Karpas-422 (cell line): Measurements from ENCODE around the gene TBPL2. TPM values are rescaled to one million over a fixed set of nuclear protein-coding genes. Genes with fewer than 3 reads are reported as not detected.

Source experiments
- DNase-seq: peaks from one replicate; pipeline ENCODE4 v3.0.0-alpha.2; 2015
- H2AFZ ChIP-seq: fragments of 200-600 bp; sonication (generic); 2 replicates; pipeline ENCODE4 v1.6.1; 2014; ENCODE audit warnings: antibody characterized with exemption, low read length, mixed read lengths
- H3K27ac ChIP-seq: fragments of 200-600 bp; sonication (generic); 2 replicates; pipeline ENCODE4 v1.5.1; 2014; ENCODE audit warnings: mild to moderate bottlenecking, low read length, moderate library complexity
- H3K27me3 ChIP-seq: fragments of 200-600 bp; sonication (generic); 2 replicates; pipeline ENCODE4 v1.6.1; 2014; ENCODE audit warnings: low read length, mixed read lengths
- H3K36me3 ChIP-seq: fragments of 200-600 bp; sonication (generic); 2 replicates; pipeline ENCODE4 v1.6.1; 2014; ENCODE audit warnings: low read length, mixed read lengths; ENCODE audit not compliant: insufficient read depth
- H3K4me1 ChIP-seq: fragments of 200-600 bp; sonication (generic); 2 replicates; pipeline ENCODE4 v1.6.1; 2014; ENCODE audit warnings: mild to moderate bottlenecking, low read length, mixed read lengths
- H3K4me2 ChIP-seq: fragments of 200-600 bp; sonication (generic); 2 replicates; pipeline ENCODE4 v1.6.1; 2014; ENCODE audit warnings: low read length, low read depth, mild to moderate bottlenecking; ENCODE audit not compliant: poor library complexity, severe bottlenecking
- H3K4me3 ChIP-seq: fragments of 200-600 bp; sonication (generic); 2 replicates; pipeline ENCODE4 v1.5.1; 2014; ENCODE audit warnings: mild to moderate bottlenecking, antibody characterized with exemption, low read length, mixed read lengths
- H3K79me2 ChIP-seq: fragments of 200-600 bp; sonication (generic); 2 replicates; pipeline ENCODE4 v1.6.1; 2014; ENCODE audit warnings: mild to moderate bottlenecking, low read length, mixed read lengths
- H3K9ac ChIP-seq: fragments of 200-600 bp; sonication (generic); 2 replicates; pipeline ENCODE4 v1.6.0; 2014; ENCODE audit warnings: low read length
- H3K9me2 ChIP-seq: fragments of 200-600 bp; sonication (generic), shearing (Covaris generic); replicated peaks from 2 replicates; pipeline ENCODE4 v1.6.0; 2014; ENCODE audit warnings: mild to moderate bottlenecking, low read length, moderate library complexity; ENCODE audit not compliant: insufficient read depth
- H3K9me3 ChIP-seq: fragments of 300-700, 200-600 bp; sonication (generic); 2 replicates; pipeline ENCODE4 v1.6.1; 2014; ENCODE audit warnings: low read length, mixed read lengths
- H4K20me1 ChIP-seq: fragments of 200-600 bp; sonication (generic); 2 replicates; pipeline ENCODE4 v1.6.1; 2014; ENCODE audit warnings: mild to moderate bottlenecking, antibody characterized with exemption, low read length, low read depth; ENCODE audit not compliant: insufficient read depth
- total RNA-seq: library from RNA; depleted of rRNA; stranded (reverse); fragments of >200 nt; shearing (Covaris generic); gene quantifications from 2 replicates; pipeline ENCODE4 v1.2.3, GENCODE V29; 2014; ENCODE audit warnings: low replicate concordance

The TBPL2 gene
- total RNA-seq, 1 experiment from 2014 or later: not detected

- Histone ChIP-seq H3K9me3 (no peaks in the 10 kb centered on the region), H3K4me1 (peaks cover 12% of the 10 kb centered on the region), H3K4me2 (no peak overlapping the region), H3K9me2 (no peaks in the 10 kb centered on the region), H3K9ac (no peak overlapping the region), H3K79me2 (no peaks in the 10 kb centered on the region), H3K27ac (no peak overlapping the region), H2AFZ (no peak overlapping the region), H3K4me3 (no peak overlapping the region), H4K20me1 (0 out of 2 replicates have a peak, but pooled peaks cover 3% of the 10 kb centered on the region), H3K36me3 (no peaks in the 10 kb centered on the region), H3K27me3 (no peaks in the 10 kb centered on the region)
- DNase-seq: no peak
Observed at GRCh38 chr14:55450539-55450938, 10.1 kb upstream of the TBPL2 start.

- Histone ChIP-seq H4K20me1 (0 out of 2 replicates have a peak, but pooled peaks cover 3% of the 10 kb centered on the region), H2AFZ (no peak overlapping the region), H3K9me2 (no peaks in the 10 kb centered on the region), H3K4me2 (no peak overlapping the region), H3K9me3 (no peaks in the 10 kb centered on the region), H3K9ac (no peak overlapping the region), H3K4me3 (no peak overlapping the region), H3K36me3 (no peaks in the 10 kb centered on the region), H3K27me3 (no peaks in the 10 kb centered on the region), H3K27ac (no peak overlapping the region), H3K79me2 (no peaks in the 10 kb centered on the region), H3K4me1 (peaks cover 12% of the 10 kb centered on the region)
- no peak for DNase-seq
Observed at GRCh38 chr14:55450124-55450523, 9.7 kb upstream of the TBPL2 start.

GRCh38 chr14:55449116-55449515 is 8.7 kb upstream of the TBPL2 start:
- H3K27me3 ChIP-seq: no peaks in the 10 kb centered on the region
- H3K4me1 ChIP-seq: peaks cover 12% of the 10 kb centered on the region
- H3K36me3 ChIP-seq: no peaks in the 10 kb centered on the region
- no peak overlapping the region for H3K4me2 ChIP-seq
- no peak overlapping the region for H3K27ac ChIP-seq
- no peak overlapping the region for H2AFZ ChIP-seq
- H3K9ac ChIP-seq: no peak overlapping the region
- no peaks in the 10 kb centered on the region for H3K79me2 ChIP-seq
- no peaks in the 10 kb centered on the region for H3K9me3 ChIP-seq
- 0 out of 2 replicates have a peak, but pooled peaks cover 3% of the 10 kb centered on the region for H4K20me1 ChIP-seq
- DNase-seq: no peak
- no peaks in the 10 kb centered on the region for H3K9me2 ChIP-seq
- H3K4me3 ChIP-seq: no peak overlapping the region

GRCh38 chr14:55448141-55448614 is 7.8 kb upstream of the TBPL2 start:
- Histone ChIP-seq H3K4me3 (no peak overlapping the region), H4K20me1 (0 out of 2 replicates have a peak, but pooled peaks cover 3% of the 10 kb centered on the region), H3K4me2 (no peak overlapping the region), H3K9ac (no peak overlapping the region), H3K27ac (no peak overlapping the region), H3K79me2 (no peaks in the 10 kb centered on the region), H3K36me3 (no peaks in the 10 kb centered on the region), H3K9me2 (no peaks in the 10 kb centered on the region), H3K4me1 (peaks cover 12% of the 10 kb centered on the region), H3K27me3 (no peaks in the 10 kb centered on the region), H2AFZ (no peak overlapping the region), H3K9me3 (no peaks in the 10 kb centered on the region)
- no peak for DNase-seq

- Histone ChIP-seq H3K27ac (no peak overlapping the region), H3K4me2 (no peak overlapping the region), H3K79me2 (no peaks in the 10 kb centered on the region), H3K4me3 (no peak overlapping the region), H3K36me3 (no peaks in the 10 kb centered on the region), H3K9me3 (no peaks in the 10 kb centered on the region), H3K27me3 (no peaks in the 10 kb centered on the region), H4K20me1 (0 out of 2 replicates have a peak, but pooled peaks cover 3% of the 10 kb centered on the region), H3K9ac (no peak overlapping the region), H3K4me1 (peaks cover 12% of the 10 kb centered on the region), H3K9me2 (no peaks in the 10 kb centered on the region), H2AFZ (no peak overlapping the region)
- DNase-seq: no peak
Observed at GRCh38 chr14:55446833-55447232, 6.4 kb upstream of the TBPL2 start.

GRCh38 chr14:55446127-55446736 is 5.8 kb upstream of the TBPL2 start:
- no peaks in the 10 kb centered on the region for H3K9me3 ChIP-seq
- no peak overlapping the region for H3K4me2 ChIP-seq
- H3K4me3 ChIP-seq: no peak overlapping the region
- no peaks in the 10 kb centered on the region for H3K36me3 ChIP-seq
- no peak overlapping the region for H2AFZ ChIP-seq
- peaks cover 10% of the 10 kb centered on the region for H3K4me1 ChIP-seq
- H3K9ac ChIP-seq: no peak overlapping the region
- DNase-seq: peak; percentile 92
- no peak overlapping the region for H3K27ac ChIP-seq
- no peaks in the 10 kb centered on the region for H3K79me2 ChIP-seq
- H4K20me1 ChIP-seq: 0 out of 2 replicates have a peak, but pooled peaks cover 3% of the 10 kb centered on the region
- H3K27me3 ChIP-seq: no peaks in the 10 kb centered on the region
- no peaks in the 10 kb centered on the region for H3K9me2 ChIP-seq

GRCh38 chr14:55441286-55441685 is 870 bp upstream of the TBPL2 start:
- Histone ChIP-seq H3K27ac (no peak overlapping the region), H4K20me1 (no peaks in the 10 kb centered on the region), H3K4me2 (no peak overlapping the region), H3K9ac (no peak overlapping the region), H3K36me3 (no peaks in the 10 kb centered on the region), H3K9me3 (no peaks in the 10 kb centered on the region), H3K4me3 (no peak overlapping the region), H3K79me2 (no peaks in the 10 kb centered on the region), H3K9me2 (no peaks in the 10 kb centered on the region), H3K27me3 (no peaks in the 10 kb centered on the region), H3K4me1 (no peaks in the 10 kb centered on the region), H2AFZ (no peak overlapping the region)
- DNase-seq: no peak

- H3K9me2 ChIP-seq: no peaks in the 10 kb centered on the region
- no peak overlapping the region for H3K4me3 ChIP-seq
- H3K36me3 ChIP-seq: no peaks in the 10 kb centered on the region
- no peaks in the 10 kb centered on the region for H3K79me2 ChIP-seq
- DNase-seq: peak; percentile 82
- H3K9ac ChIP-seq: no peak overlapping the region
- H4K20me1 ChIP-seq: no peaks in the 10 kb centered on the region
- no peak overlapping the region for H3K27ac ChIP-seq
- H3K4me1 ChIP-seq: peaks cover 6% of the 10 kb centered on the region; the same call in 1 of the 2 replicates
- H3K9me3 ChIP-seq: no peaks in the 10 kb centered on the region
- H2AFZ ChIP-seq: no peak overlapping the region
- H3K4me2 ChIP-seq: no peak overlapping the region
- no peaks in the 10 kb centered on the region for H3K27me3 ChIP-seq
Observed at GRCh38 chr14:55438066-55438683, 2.2 kb downstream of the TBPL2 start.
